HEK293 (cell line): ENCODE results near the gene MYRIP.

Experiments used
- CTCF ChIA-PET: fragments of 350-600 bp; formaldehyde crosslinking; extraction: SDS; loops from one replicate; lab custom pipeline; 2021; ENCODE audit warnings: antibody characterized with exemption; lab: Yijun Ruan, JAX
- POLR2A ChIA-PET: fragments of 300-600 bp; formaldehyde crosslinking; extraction: SDS; loops from one replicate; lab custom pipeline; 2020; ENCODE audit warnings: antibody characterized with exemption, inconsistent platforms; lab: Yijun Ruan, JAX
- H3K27ac ChIP-seq: fragments of 200-500 bp; sonication (Bioruptor generic); 2 replicates; pipeline ENCODE4 v1.5.1; 2014; ENCODE audit warnings: low read depth, low read length, control low read depth, inconsistent platforms; ENCODE audit errors: extremely low read depth
- H3K36me3 ChIP-seq, 2 experiments: fragments of 200-500 bp in 1 of 2; sonication (Bioruptor generic) in 1 of 2; 1 replicate in 1 of 2; 2 replicates in 1 of 2; pipeline ENCODE4 v1.5.1; 2014 to 2017; ENCODE audit warnings: inconsistent platforms in 2 of 2, low read length in 2 of 2; ENCODE audit not compliant: control insufficient read depth in 2 of 2, insufficient read depth in 1 of 2
- H3K4me1 ChIP-seq: fragments of 200-500 bp; sonication (Bioruptor generic); 2 replicates; pipeline ENCODE4 v1.5.1; 2014; ENCODE audit warnings: mild to moderate bottlenecking, low read length, inconsistent platforms; ENCODE audit not compliant: control insufficient read depth, insufficient read depth
- H3K4me3 ChIP-seq: 2 replicates; pipeline ENCODE4 v1.5.1; 2011; ENCODE audit warnings: low read depth, mild to moderate bottlenecking, control low read depth, low read length, moderate library complexity
- H3K9me3 ChIP-seq: fragments of 200-500 bp; sonication (Bioruptor generic); 2 replicates; pipeline ENCODE4 v1.5.1; 2014; ENCODE audit warnings: low read depth, low read length, inconsistent platforms; ENCODE audit not compliant: control insufficient read depth, insufficient read depth
- KLF9 ChIP-seq: fragments of 450-650 bp; formaldehyde crosslinking; IDR thresholded peaks from 2 replicates; pipeline ENCODE4 v1.5.1; 2016; ENCODE audit warnings: missing biosample characterization, missing genetic modification characterization, low read depth
- MZF1 ChIP-seq: fragments of 450-650 bp; formaldehyde crosslinking; IDR thresholded peaks from 2 replicates; pipeline ENCODE4 v1.5.1; 2017; ENCODE audit warnings: missing biosample characterization, missing genetic modification characterization, borderline replicate concordance
- RBAK ChIP-seq: fragments of 450-650 bp; formaldehyde crosslinking; IDR thresholded peaks from 2 replicates; pipeline ENCODE4 v1.5.1; 2016; ENCODE audit warnings: missing biosample characterization, missing genetic modification characterization
- SALL2 ChIP-seq: fragments of 450-650 bp; formaldehyde crosslinking; IDR thresholded peaks from 2 replicates; pipeline ENCODE4 v1.5.0; 2017; ENCODE audit warnings: missing biosample characterization, mild to moderate bottlenecking, missing genetic modification characterization, borderline replicate concordance
- ZBTB44 ChIP-seq: fragments of 450-650 bp; IDR thresholded peaks from 2 replicates; pipeline ENCODE4 v1.5.1; 2018; ENCODE audit warnings: missing biosample characterization, mild to moderate bottlenecking, missing genetic modification characterization
- ZBTB48 ChIP-seq: fragments of 450-650 bp; formaldehyde crosslinking; IDR thresholded peaks from 2 replicates; pipeline ENCODE4 v1.5.1; 2016; ENCODE audit warnings: missing biosample characterization, missing genetic modification characterization
- ZNF2 ChIP-seq: fragments of 450-650 bp; formaldehyde crosslinking; IDR thresholded peaks from 2 replicates; pipeline ENCODE4 v1.5.1; 2016; ENCODE audit warnings: missing biosample characterization, missing genetic modification characterization
- ZNF221 ChIP-seq: fragments of 450-650 bp; formaldehyde crosslinking; IDR thresholded peaks from 2 replicates; pipeline ENCODE4 v1.5.1; 2017; ENCODE audit warnings: missing biosample characterization, missing genetic modification characterization, borderline replicate concordance
- ZNF292 ChIP-seq: fragments of 450-650 bp; formaldehyde crosslinking; IDR thresholded peaks from 2 replicates; pipeline ENCODE4 v1.5.1; 2016; ENCODE audit warnings: low read depth, missing biosample characterization, missing genetic modification characterization, borderline replicate concordance
- ZNF302 ChIP-seq: fragments of 450-650 bp; formaldehyde crosslinking; IDR thresholded peaks from 2 replicates; pipeline ENCODE4 v1.5.1; 2016; ENCODE audit warnings: missing biosample characterization, missing genetic modification characterization, low read depth
- ZNF311 ChIP-seq: fragments of 450-650 bp; formaldehyde crosslinking; IDR thresholded peaks from 2 replicates; pipeline ENCODE4 v1.5.1; 2017; ENCODE audit warnings: missing biosample characterization, missing genetic modification characterization, borderline replicate concordance
- ZNF324 ChIP-seq: fragments of 450-650 bp; formaldehyde crosslinking; IDR thresholded peaks from 2 replicates; pipeline ENCODE4 v1.5.1; 2016; ENCODE audit warnings: missing biosample characterization, missing genetic modification characterization
- ZNF335 ChIP-seq: fragments of 450-650 bp; formaldehyde crosslinking; conservative IDR thresholded peaks from 2 replicates; pipeline ENCODE4 v1.5.1; 2016; ENCODE audit warnings: missing biosample characterization, missing genetic modification characterization
- ZNF350 ChIP-seq: fragments of 450-650 bp; formaldehyde crosslinking; IDR thresholded peaks from 2 replicates; pipeline ENCODE4 v1.5.0; 2017; ENCODE audit warnings: missing biosample characterization, mild to moderate bottlenecking, missing genetic modification characterization
- ZNF404 ChIP-seq: fragments of 450-650 bp; formaldehyde crosslinking; IDR thresholded peaks from 2 replicates; pipeline ENCODE4 v1.5.1; 2017; ENCODE audit warnings: missing biosample characterization, missing genetic modification characterization
- ZNF48 ChIP-seq: fragments of 450-650 bp; formaldehyde crosslinking; IDR thresholded peaks from 2 replicates; pipeline ENCODE4 v1.5.1; 2016; ENCODE audit warnings: missing biosample characterization, missing genetic modification characterization
- ZNF510 ChIP-seq: fragments of 450-650 bp; formaldehyde crosslinking; IDR thresholded peaks from 2 replicates; pipeline ENCODE4 v1.5.1; 2018; ENCODE audit warnings: mild to moderate bottlenecking, missing genetic modification characterization, missing biosample characterization; ENCODE audit not compliant: insufficient replicate concordance
- ZNF521 ChIP-seq: fragments of 450-650 bp; formaldehyde crosslinking; IDR thresholded peaks from 2 replicates; pipeline ENCODE4 v1.5.1; 2017; ENCODE audit warnings: missing biosample characterization, mild to moderate bottlenecking, missing genetic modification characterization
- ZNF555 ChIP-seq: fragments of 450-650 bp; formaldehyde crosslinking; conservative IDR thresholded peaks from 2 replicates; pipeline ENCODE4 v1.5.1; 2017; ENCODE audit warnings: missing biosample characterization, mild to moderate bottlenecking, missing genetic modification characterization, inconsistent platforms
- ZNF660 ChIP-seq: fragments of 450-650 bp; IDR thresholded peaks from 2 replicates; pipeline ENCODE4 v1.5.1; 2018; ENCODE audit warnings: missing biosample characterization, mild to moderate bottlenecking, missing genetic modification characterization
- TF ChIP-seq, protein P1 (sequence below): fragments of 450-650 bp; formaldehyde crosslinking; IDR thresholded peaks from 2 replicates; pipeline ENCODE4 v1.5.1; 2016; ENCODE audit warnings: missing biosample characterization, missing genetic modification characterization, borderline replicate concordance

The MYRIP gene

GRCh38 chr3:39936848-39937247 lies 127.4 kb downstream of the MYRIP start:
- Histone ChIP-seq H3K9me3 (no peaks in the 10 kb centered on the region), H3K27ac (no peak overlapping the region), H3K4me3 (no peak overlapping the region), H3K36me3 (no peaks in the 10 kb centered on the region), H3K4me1 (no peaks in the 10 kb centered on the region)
- TF ChIP-seq ZNF48 (no peak), ZNF302 (tag by site-specific recombination) (no peak), ZBTB44 (no peak), ZNF335 (no peak), ZNF2 (tag by site-specific recombination) (no peak), ZNF311 (tag by site-specific recombination) (no peak), ZNF324 (tag by site-specific recombination) (no peak), ZNF404 (tag by site-specific recombination) (no peak), ZNF350 (tag by site-specific recombination) (no peak), ZNF521 (tag by site-specific recombination) (no peak), ZNF292 (tag by site-specific recombination) (no peak), MZF1 (tag by site-specific recombination) (no peak), SALL2 (tag by site-specific recombination) (no peak), ZNF555 (tag by site-specific recombination) (no peak)
- CTCF ChIA-PET = interaction anchor here (0.7 kb wide), 1 partner anchor 10 kb away, joined by 4 read pairs; no protein-coding TSS in a partner anchor
- POLR2A ChIA-PET = no interaction called here

DNA sequence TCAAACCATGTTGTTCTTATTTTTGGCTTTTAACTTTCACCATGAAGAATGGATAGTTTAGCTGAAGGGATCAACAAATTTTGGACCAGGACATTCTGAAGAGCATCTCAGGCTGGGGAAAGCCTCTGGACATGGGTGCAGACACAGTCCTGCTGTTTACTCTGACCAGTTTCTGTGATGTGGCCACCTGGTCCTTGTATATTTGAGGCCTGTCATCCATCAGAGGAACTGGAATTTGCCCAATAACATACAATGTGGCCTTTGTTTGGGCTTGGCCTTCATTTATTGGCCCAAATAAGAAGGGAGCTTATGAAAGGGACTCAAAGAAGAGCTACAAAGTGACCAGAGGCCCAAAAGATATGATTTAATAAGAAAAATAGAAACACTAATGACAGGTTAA lies 127.9 kb downstream of the MYRIP start:
- Histone ChIP-seq H3K9me3 (no peaks in the 10 kb centered on the region), H3K27ac (no peak overlapping the region), H3K36me3 (no peaks in the 10 kb centered on the region), H3K4me1 (no peaks in the 10 kb centered on the region), H3K4me3 (no peak overlapping the region)
- ChIA-PET POLR2A (no interaction called here), CTCF (interaction anchor here (0.7 kb wide), 1 partner anchor 10 kb away, joined by 4 read pairs; no protein-coding TSS in a partner anchor)
- no peak for TF ChIP-seq ZNF350 (tag by site-specific recombination)
- no peak for TF ChIP-seq ZBTB48 (tag by site-specific recombination)
- no peak for TF ChIP-seq ZNF510 (tag by site-specific recombination)
- TF ChIP-seq KLF9 (tag by site-specific recombination) = no peak
- no peak for TF ChIP-seq RBAK (tag by site-specific recombination)
- TF ChIP-seq ZNF221 (tag by site-specific recombination) = no peak
- no peak for TF ChIP-seq ZNF660 (tag by site-specific recombination)
- TF ChIP-seq, protein P1, sequence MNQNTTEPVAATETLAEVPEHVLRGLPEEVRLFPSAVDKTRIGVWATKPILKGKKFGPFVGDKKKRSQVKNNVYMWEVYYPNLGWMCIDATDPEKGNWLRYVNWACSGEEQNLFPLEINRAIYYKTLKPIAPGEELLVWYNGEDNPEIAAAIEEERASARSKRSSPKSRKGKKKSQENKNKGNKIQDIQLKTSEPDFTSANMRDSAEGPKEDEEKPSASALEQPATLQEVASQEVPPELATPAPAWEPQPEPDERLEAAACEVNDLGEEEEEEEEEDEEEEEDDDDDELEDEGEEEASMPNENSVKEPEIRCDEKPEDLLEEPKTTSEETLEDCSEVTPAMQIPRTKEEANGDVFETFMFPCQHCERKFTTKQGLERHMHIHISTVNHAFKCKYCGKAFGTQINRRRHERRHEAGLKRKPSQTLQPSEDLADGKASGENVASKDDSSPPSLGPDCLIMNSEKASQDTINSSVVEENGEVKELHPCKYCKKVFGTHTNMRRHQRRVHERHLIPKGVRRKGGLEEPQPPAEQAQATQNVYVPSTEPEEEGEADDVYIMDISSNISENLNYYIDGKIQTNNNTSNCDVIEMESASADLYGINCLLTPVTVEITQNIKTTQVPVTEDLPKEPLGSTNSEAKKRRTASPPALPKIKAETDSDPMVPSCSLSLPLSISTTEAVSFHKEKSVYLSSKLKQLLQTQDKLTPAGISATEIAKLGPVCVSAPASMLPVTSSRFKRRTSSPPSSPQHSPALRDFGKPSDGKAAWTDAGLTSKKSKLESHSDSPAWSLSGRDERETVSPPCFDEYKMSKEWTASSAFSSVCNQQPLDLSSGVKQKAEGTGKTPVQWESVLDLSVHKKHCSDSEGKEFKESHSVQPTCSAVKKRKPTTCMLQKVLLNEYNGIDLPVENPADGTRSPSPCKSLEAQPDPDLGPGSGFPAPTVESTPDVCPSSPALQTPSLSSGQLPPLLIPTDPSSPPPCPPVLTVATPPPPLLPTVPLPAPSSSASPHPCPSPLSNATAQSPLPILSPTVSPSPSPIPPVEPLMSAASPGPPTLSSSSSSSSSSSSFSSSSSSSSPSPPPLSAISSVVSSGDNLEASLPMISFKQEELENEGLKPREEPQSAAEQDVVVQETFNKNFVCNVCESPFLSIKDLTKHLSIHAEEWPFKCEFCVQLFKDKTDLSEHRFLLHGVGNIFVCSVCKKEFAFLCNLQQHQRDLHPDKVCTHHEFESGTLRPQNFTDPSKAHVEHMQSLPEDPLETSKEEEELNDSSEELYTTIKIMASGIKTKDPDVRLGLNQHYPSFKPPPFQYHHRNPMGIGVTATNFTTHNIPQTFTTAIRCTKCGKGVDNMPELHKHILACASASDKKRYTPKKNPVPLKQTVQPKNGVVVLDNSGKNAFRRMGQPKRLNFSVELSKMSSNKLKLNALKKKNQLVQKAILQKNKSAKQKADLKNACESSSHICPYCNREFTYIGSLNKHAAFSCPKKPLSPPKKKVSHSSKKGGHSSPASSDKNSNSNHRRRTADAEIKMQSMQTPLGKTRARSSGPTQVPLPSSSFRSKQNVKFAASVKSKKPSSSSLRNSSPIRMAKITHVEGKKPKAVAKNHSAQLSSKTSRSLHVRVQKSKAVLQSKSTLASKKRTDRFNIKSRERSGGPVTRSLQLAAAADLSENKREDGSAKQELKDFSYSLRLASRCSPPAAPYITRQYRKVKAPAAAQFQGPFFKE (tag by site-specific recombination) = no peak
